Omental fat pad (tissue), 4 donors: ENCODE results near the gene TPBGL. TPM values are rescaled to one million over a fixed set of nuclear protein-coding genes. Genes with fewer than 3 reads are reported as not detected.

Source experiments
- ATAC-seq: fragments of 150-250 bp; one replicate; pipeline ENCODE4 v1.9.1; 2016; ENCODE audit warnings: mild to moderate bottlenecking, moderate library complexity; ENCODE audit not compliant: low FRiP score
- DNase-seq: peaks from one replicate; pipeline ENCODE4 v3.0.0-alpha.2; 2019; ENCODE audit warnings: low spot score
- total RNA-seq, 4 donors: library from RNA; depleted of rRNA; stranded (reverse); fragments of >200 nt; gene quantifications; one replicate each; pipeline ENCODE4 v1.1.0, GENCODE V29; 2016
- TF ChIP-seq, protein P1 (sequence below), 3 donors: fragments of 450-650 bp; IDR thresholded peaks; one replicate each; pipeline ENCODE4 v1.5.1; 2016 to 2017; ENCODE audit warnings: antibody characterized with exemption in 3 of 3, mild to moderate bottlenecking in 3 of 3, moderate library complexity in 2 of 3

Gene TPBGL
- total RNA-seq, 4 donors from 2014 or later, result 0.19 to 0.48 TPM; not detected in 2

DNA sequence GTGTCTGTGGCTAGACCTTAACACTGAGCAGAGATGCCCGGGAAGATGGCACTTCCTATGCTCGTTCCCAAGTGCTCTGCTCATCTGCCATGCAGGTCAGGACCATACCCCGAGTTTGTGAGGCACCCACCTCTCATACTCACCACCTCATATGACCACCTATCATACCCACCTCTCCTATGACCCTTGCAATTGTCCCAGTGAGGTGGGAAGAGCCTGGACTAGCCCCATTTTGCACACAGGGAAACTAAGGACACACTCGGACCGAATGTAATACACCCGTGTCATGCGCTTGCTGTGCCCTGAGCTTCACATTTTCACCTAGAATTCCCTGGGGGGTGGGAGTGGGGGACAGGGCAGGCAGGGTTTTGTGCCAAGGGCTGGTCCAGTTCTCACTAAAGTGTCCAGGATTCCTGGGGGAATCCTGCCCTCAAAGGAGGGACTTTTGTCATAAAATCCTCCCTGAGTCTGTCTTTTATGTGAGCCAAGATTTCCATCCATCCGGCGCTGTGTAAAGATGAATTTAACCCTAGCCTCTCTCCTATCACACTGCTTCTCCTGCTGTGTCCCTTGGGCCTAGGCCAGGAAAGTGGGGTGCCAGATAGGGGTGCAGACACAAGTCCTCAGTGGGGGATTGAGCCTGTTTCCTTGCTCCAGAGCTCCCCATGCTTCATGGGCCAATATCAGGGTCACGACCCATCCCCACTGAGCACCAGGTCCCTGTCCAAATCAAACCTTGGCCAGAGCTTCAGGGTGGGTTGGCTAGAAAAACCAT is 20.0 kb downstream of the TPBGL start:
- ATAC-seq (no peak), DNase-seq (no peak)
- TF ChIP-seq, protein P1, sequence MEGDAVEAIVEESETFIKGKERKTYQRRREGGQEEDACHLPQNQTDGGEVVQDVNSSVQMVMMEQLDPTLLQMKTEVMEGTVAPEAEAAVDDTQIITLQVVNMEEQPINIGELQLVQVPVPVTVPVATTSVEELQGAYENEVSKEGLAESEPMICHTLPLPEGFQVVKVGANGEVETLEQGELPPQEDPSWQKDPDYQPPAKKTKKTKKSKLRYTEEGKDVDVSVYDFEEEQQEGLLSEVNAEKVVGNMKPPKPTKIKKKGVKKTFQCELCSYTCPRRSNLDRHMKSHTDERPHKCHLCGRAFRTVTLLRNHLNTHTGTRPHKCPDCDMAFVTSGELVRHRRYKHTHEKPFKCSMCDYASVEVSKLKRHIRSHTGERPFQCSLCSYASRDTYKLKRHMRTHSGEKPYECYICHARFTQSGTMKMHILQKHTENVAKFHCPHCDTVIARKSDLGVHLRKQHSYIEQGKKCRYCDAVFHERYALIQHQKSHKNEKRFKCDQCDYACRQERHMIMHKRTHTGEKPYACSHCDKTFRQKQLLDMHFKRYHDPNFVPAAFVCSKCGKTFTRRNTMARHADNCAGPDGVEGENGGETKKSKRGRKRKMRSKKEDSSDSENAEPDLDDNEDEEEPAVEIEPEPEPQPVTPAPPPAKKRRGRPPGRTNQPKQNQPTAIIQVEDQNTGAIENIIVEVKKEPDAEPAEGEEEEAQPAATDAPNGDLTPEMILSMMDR (IDR thresholded peaks at IDR 0.05), result no peak

DNA sequence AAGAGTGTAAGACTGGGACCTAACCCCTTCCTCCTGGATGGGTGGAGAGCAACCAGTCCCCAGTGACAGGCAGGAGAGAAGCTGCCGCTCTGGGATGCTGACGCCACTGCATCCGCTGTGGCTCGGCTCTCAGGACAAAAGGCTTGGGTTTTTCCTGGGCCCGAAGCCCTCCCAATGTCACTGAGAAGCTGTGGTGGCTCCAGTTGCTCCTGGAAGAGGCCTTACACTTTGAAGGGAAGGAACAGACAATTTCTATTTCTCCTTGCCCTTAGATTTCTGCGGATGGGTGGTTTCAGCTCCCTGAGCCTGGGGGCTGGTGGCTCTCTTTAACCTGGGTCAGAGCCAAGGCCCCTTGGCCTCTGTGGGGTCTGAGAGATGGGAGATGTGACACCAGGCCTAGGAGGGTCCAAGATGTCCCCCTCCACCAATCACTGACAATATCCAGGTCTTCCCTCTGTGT is 21.4 kb downstream of the TPBGL start:
- TF ChIP-seq, protein P1 (IDR thresholded peaks at IDR 0.05), result no peak
- no peak for ATAC-seq
- DNase-seq, result no peak

DNA sequence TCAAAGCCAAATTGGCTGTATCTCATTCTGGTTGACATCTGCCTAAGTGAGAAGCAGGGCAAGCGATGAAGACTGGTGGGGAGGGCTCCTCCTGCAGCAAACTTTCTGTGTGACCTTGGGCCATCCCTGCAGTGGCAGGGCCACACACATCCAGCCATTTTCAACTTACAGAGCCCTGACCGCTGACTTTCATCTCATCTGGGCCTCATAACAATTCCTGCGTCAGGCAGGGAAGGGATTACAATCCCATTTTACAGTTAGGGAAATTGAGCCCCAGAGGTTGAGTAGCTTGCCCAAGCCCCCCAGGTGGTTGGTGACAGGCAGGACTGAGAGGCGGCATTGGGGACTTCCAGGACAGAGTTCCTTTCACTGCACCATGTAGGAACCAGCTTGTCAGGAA is 21.9 kb downstream of the TPBGL start:
- no peak for ATAC-seq
- DNase-seq, result no peak
- TF ChIP-seq, protein P1 (IDR thresholded peaks at IDR 0.05), result no peak

DNA sequence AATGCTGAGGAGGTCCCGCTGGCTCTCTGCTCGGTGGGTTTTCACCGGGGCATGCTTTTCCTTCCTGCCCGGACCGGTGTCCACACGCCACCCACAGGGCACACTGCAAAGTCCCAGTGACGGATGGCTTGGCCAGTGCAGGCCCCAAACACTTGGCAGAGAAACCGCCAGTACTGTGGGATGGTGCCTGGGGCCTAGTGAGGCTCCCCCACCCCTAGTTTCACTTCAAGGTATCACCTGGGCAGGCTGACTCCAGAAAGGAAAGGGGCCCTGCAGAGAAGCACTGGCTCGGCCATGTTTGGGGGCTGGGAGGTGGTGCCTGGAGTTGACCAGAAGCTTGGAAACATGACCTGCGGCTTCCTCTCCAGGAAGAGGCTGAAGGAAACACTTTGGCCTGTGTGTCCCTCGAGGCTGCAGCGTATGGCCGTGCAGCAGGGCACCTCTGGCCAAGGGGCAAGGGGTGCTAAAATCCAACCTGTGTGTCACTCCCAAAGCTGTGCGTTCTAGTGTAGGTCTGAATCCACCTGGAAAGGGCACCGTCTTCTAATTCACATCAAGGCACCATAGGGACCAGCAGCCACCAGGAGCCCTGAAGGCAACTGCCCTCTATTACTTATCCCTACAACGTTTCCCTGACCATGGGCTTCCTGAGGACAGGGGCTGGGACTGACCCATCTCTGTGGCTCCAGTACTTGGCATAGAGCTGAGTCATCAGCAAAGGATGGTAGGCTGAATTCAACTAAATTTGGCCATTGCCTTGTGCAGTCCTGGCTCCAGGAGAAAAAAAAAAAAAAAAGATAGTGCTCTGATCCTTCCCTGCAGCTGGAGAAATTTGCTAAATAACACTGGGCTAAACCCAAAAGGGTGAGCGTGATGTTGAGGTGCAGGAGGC is 22.6 kb downstream of the TPBGL start:
- no peak for DNase-seq
- ATAC-seq, result no peak
- TF ChIP-seq, protein P1 (IDR thresholded peaks at IDR 0.05), result no peak

DNA sequence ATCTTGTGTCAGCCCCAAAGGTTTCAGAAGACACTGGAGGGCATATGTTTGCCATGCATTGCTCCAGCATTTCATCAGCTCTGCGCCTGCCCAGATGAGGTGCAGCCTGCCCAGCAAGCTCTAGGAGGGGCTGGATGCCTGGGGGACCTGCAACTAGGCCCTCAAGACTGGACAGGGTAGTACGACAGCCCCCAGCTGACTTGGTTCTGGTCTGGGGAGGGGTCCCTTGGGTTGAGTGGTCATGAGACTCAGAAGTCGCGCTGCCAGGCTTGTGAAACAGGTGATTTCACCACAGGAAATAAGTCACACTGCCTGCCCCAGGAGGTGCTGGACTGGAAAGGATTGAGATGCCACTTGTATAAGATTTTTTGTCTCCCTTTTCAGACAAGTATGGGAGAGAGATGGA is 23.4 kb downstream of the TPBGL start:
- DNase-seq (no peak), ATAC-seq (no peak)
- TF ChIP-seq, protein P1 (IDR thresholded peaks at IDR 0.05), result no peak

DNA sequence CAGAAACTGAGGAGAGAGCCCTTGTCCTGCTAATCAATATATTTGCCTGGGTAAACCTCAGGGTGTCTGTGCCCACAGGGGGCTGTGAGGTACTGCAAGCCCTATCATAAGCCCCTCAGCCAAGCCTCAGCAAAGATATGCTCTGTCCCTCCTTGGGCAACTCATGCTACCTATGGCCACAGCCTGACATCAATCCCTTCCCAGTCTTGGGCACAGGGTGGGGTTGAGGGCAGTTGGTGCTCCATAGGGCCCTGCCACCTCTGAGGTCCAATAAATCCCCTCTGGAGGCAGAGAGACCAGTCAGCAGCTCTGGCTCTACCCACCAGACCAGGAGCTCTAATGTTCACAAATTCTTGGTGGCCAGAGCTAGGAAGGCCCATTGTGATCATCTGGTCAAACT is 23.8 kb downstream of the TPBGL start:
- DNase-seq (no peak), ATAC-seq (no peak)

More for the DNA sequence above, 23.8 kb downstream of the TPBGL start:
- TF ChIP-seq, protein P1 (IDR thresholded peaks at IDR 0.05), result no peak
